Astrocyte (in vitro differentiated cells and primary cell): Measurements from ENCODE around the gene ADAMTSL2.

ENCODE experiments used
- CTCF ChIP-seq: IDR thresholded peaks from 2 replicates; pipeline ENCODE4 v1.5.1; 2011; ENCODE audit warnings: low read depth, mild to moderate bottlenecking, inconsistent platforms, low read length, moderate library complexity; ENCODE audit not compliant: insufficient read depth
- EZH2 ChIP-seq: IDR thresholded peaks from 2 replicates; pipeline ENCODE4 v1.6.1; 2012; ENCODE audit warnings: mild to moderate bottlenecking, low read length, inconsistent platforms; ENCODE audit not compliant: insufficient read depth

GRCh38 chr9:133523106-133523505, 11.4 kb upstream of the ADAMTSL2 start:
- TF ChIP-seq CTCF = no peak
- no peak for TF ChIP-seq EZH2
